ENCODE measurements around the gene TBC1D5.

The TBC1D5 gene

DNA sequence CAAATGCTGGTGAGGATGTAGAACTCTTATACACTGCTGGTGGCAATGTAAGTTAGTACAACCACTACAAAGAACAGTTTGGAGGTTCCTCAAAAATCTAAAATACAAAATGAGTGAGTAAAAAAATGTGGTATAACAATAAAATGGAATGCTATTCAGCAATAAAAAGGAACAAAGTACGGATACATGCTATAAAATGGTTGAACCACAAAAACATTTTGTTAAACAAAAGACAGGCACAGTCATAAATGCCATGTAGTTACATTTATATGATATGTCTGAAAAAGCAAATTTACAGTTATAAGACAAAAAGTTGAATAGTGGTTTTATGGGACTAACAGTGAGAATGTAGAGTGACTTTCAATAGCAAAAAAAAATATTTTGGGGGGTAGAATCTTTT is 285.8 kb downstream of the TBC1D5 start:
- no peak overlapping the region for H3K9ac ChIP-seq (ENCODE audit: insufficient read length)
- H3K36me3 ChIP-seq (ENCODE audit: insufficient read depth, low read length): no peaks in the 10 kb centered on the region
- no peak overlapping the region for H3K4me3 ChIP-seq
- TF ChIP-seq FOXP2 (optimal IDR thresholded peaks at IDR 0.05; ENCODE audit: control extremely low read depth, extremely low read length, insufficient read depth) (no peak), POLR2AphosphoS5 (IDR thresholded peaks at IDR 0.05; ENCODE audit: borderline replicate concordance, low read depth, low read length) (no peak), EZH2 (IDR thresholded peaks at IDR 0.05) (no peak)
- no peaks in the 10 kb centered on the region for H3K9me3 ChIP-seq (ENCODE audit: low read depth, low read length)
- H3K27ac ChIP-seq: no peak overlapping the region
- DNase-seq (ENCODE audit: low read depth, low spot score): no peak

DNA sequence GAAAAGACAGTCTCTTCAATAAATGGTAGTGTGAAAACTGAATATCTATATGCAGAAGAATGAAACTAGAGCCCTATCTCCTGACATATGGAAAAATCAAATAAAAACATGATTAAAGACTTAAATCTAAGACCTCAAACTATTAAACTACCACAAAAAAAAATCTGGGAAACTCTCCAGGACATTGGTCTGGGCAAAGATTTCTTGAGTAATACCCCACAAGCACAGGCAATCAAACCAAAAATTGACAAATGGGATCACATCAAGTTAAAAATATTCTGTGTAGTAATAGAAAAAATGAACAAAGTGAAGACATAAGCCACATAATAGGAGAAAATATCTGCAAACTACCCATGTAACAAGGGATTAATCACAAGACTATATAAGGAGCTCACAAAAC is 286.4 kb downstream of the TBC1D5 start:
- no peak overlapping the region for H3K27ac ChIP-seq
- no peak overlapping the region for H3K9ac ChIP-seq (ENCODE audit: insufficient read length)
- H3K9me3 ChIP-seq (ENCODE audit: low read depth, low read length): no peaks in the 10 kb centered on the region
- no peaks in the 10 kb centered on the region for H3K36me3 ChIP-seq (ENCODE audit: insufficient read depth, low read length)
- DNase-seq (ENCODE audit: low read depth, low spot score): no peak
- TF ChIP-seq POLR2AphosphoS5 (IDR thresholded peaks at IDR 0.05; ENCODE audit: borderline replicate concordance, low read depth, low read length) (no peak), EZH2 (IDR thresholded peaks at IDR 0.05) (no peak), FOXP2 (optimal IDR thresholded peaks at IDR 0.05; ENCODE audit: control extremely low read depth, extremely low read length, insufficient read depth) (no peak)
- H3K4me3 ChIP-seq: no peak overlapping the region

DNA sequence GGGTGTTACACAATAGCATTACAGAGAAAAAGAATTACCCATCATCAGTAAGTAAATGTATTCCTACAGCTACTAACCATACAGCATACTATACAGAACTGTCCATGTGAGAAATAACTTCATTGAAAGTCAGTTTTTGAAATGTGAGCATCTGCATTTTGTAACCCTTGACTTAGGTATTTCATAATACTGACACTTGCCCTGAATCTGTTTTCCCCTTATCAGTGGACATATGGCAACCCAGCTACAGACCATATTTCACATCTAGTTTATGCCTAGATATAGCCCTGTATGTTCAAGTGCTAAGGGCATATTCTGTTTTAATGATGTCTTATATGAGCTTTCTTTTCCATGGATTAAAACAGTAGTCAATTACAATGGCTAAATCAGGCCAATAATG is 297.6 kb downstream of the TBC1D5 start:
- no peak for TF ChIP-seq FOXP2 (optimal IDR thresholded peaks at IDR 0.05; ENCODE audit: control extremely low read depth, extremely low read length, insufficient read depth)
- no peak for TF ChIP-seq EZH2 (IDR thresholded peaks at IDR 0.05)
- TF ChIP-seq POLR2AphosphoS5 (IDR thresholded peaks at IDR 0.05; ENCODE audit: borderline replicate concordance, low read depth, low read length): no peak
- Histone ChIP-seq H3K36me3 (ENCODE audit: insufficient read depth, low read length) (no peaks in the 10 kb centered on the region), H3K4me3 (no peak overlapping the region), H3K9ac (ENCODE audit: insufficient read length) (no peak overlapping the region), H3K9me3 (ENCODE audit: low read depth, low read length) (no peaks in the 10 kb centered on the region), H3K27ac (no peak overlapping the region)
- no peak for DNase-seq (ENCODE audit: low read depth, low spot score)

DNA sequence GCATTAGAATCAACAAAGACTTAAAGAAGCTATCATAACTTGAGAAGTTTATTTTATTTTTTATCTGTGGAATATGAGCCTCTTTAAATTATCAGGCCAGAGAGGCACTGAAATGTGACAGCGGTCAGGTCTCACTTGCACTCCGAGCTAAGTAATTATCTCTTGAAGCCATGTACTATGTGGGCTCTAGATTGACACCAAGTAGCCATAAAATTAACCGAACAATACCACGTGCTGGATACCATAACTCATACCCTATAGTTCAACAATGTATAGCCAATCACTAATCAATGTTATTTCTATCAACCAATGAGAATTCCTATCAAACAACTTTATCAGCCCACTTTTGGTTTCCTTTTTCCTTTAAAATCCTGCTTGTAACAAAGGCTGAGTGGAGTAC is 299.3 kb downstream of the TBC1D5 start:
- H3K9ac ChIP-seq (ENCODE audit: insufficient read length): no peak overlapping the region
- no peak for TF ChIP-seq FOXP2 (optimal IDR thresholded peaks at IDR 0.05; ENCODE audit: control extremely low read depth, extremely low read length, insufficient read depth)
- no peak for TF ChIP-seq EZH2 (IDR thresholded peaks at IDR 0.05)
- TF ChIP-seq POLR2AphosphoS5 (IDR thresholded peaks at IDR 0.05; ENCODE audit: borderline replicate concordance, low read depth, low read length): no peak
- no peak overlapping the region for H3K4me3 ChIP-seq
- no peak for DNase-seq (ENCODE audit: low read depth, low spot score)
- H3K9me3 ChIP-seq (ENCODE audit: low read depth, low read length): no peaks in the 10 kb centered on the region
- H3K27ac ChIP-seq: no peak overlapping the region
- H3K36me3 ChIP-seq (ENCODE audit: insufficient read depth, low read length): no peaks in the 10 kb centered on the region

DNA sequence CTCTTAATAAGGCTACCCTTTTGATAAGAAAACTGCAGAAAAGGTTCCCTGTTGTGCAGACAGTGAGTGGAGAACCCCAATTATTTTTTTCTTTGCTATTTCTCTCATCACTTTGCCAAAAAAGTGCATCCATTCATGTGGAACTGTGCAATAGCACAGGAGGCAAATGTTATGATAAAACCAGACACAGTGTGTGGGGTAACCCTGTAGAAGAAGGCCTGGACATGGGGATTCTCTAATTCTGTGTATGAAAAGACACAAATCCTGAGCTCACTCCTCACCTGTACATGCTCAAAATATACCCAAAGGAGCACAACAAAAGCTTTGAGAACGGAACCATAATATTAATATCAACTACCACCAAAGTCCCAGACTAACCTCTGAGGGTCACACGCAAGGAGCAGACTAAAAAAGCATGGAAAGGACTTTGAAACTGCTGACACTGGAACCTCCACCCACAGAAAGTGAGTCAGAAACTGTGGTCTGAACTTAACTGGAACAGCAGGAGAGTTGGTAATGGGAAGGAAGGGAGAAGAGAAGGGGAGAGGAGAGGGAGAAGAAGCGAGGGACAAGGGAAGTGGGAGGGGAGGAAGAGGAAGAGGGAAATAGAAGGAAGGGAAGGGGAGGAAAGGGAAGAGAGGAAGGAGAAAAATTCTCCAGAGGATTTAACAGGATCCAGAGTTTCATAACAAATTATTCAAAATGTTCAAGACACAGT is 299.9 kb downstream of the TBC1D5 start:
- TF ChIP-seq POLR2AphosphoS5 (IDR thresholded peaks at IDR 0.05; ENCODE audit: borderline replicate concordance, low read depth, low read length): no peak
- no peak for TF ChIP-seq EZH2 (IDR thresholded peaks at IDR 0.05)
- no peak for TF ChIP-seq FOXP2 (optimal IDR thresholded peaks at IDR 0.05; ENCODE audit: control extremely low read depth, extremely low read length, insufficient read depth)
- DNase-seq (ENCODE audit: low read depth, low spot score): no peak
- H3K4me3 ChIP-seq: no peak overlapping the region
- no peak overlapping the region for H3K9ac ChIP-seq (ENCODE audit: insufficient read length)
- no peaks in the 10 kb centered on the region for H3K9me3 ChIP-seq (ENCODE audit: low read depth, low read length)
- no peaks in the 10 kb centered on the region for H3K36me3 ChIP-seq (ENCODE audit: insufficient read depth, low read length)
- no peak overlapping the region for H3K27ac ChIP-seq

DNA sequence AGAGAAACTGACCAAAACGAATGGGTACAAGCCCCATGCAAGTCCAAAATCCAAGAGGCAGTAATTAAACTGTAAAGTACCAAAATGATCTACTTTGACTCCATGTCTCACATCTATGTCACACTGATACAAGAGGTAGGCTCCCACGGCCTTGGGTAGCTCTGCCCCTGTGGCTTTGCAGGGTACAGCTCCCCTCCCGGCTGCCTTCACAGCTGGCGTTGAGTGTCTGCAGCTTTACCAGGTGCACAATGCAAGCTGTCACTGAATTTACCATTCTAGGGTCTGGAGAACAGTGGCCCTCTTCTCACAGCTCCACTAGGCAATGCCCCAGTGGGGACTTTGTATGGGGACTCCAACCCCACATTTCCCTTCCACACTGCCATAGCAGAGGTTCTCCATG is 308.6 kb downstream of the TBC1D5 start:
- no peak for DNase-seq (ENCODE audit: low read depth, low spot score)
- H3K9me3 ChIP-seq (ENCODE audit: low read depth, low read length): no peaks in the 10 kb centered on the region
- no peak overlapping the region for H3K4me3 ChIP-seq
- TF ChIP-seq POLR2AphosphoS5 (IDR thresholded peaks at IDR 0.05; ENCODE audit: borderline replicate concordance, low read depth, low read length): no peak
- no peak for TF ChIP-seq FOXP2 (optimal IDR thresholded peaks at IDR 0.05; ENCODE audit: control extremely low read depth, extremely low read length, insufficient read depth)
- TF ChIP-seq EZH2 (IDR thresholded peaks at IDR 0.05): no peak
- H3K36me3 ChIP-seq (ENCODE audit: insufficient read depth, low read length): no peaks in the 10 kb centered on the region
- H3K9ac ChIP-seq (ENCODE audit: insufficient read length): no peak overlapping the region
- H3K27ac ChIP-seq: no peak overlapping the region

DNA sequence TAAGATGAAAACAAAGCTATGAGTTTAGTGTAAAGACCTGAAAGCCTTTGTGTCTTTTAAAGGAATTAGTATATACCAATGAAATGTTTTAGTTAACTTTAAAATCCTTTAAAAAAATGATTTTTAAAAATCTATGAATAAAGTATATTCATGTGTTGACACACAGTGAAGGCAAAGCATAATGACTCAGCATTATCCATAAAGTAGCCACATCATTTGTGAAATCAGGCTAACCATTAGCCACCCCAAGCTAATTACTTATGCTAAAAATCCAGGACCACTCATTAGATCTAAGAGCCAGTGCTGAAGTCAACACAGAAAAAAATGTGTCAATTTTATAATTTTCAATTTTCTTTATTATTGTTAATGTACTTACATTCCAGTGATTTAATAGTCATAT is 310.2 kb downstream of the TBC1D5 start:
- Histone ChIP-seq H3K4me3 (no peak overlapping the region), H3K9ac (ENCODE audit: insufficient read length) (no peak overlapping the region), H3K36me3 (ENCODE audit: insufficient read depth, low read length) (no peaks in the 10 kb centered on the region), H3K27ac (no peak overlapping the region; the same call in 1 of the 2 replicates), H3K9me3 (ENCODE audit: low read depth, low read length) (no peaks in the 10 kb centered on the region)
- DNase-seq (ENCODE audit: low read depth, low spot score): no peak
- TF ChIP-seq FOXP2 (optimal IDR thresholded peaks at IDR 0.05; ENCODE audit: control extremely low read depth, extremely low read length, insufficient read depth) (no peak), EZH2 (IDR thresholded peaks at IDR 0.05) (no peak), POLR2AphosphoS5 (IDR thresholded peaks at IDR 0.05; ENCODE audit: borderline replicate concordance, low read depth, low read length) (no peak)

DNA sequence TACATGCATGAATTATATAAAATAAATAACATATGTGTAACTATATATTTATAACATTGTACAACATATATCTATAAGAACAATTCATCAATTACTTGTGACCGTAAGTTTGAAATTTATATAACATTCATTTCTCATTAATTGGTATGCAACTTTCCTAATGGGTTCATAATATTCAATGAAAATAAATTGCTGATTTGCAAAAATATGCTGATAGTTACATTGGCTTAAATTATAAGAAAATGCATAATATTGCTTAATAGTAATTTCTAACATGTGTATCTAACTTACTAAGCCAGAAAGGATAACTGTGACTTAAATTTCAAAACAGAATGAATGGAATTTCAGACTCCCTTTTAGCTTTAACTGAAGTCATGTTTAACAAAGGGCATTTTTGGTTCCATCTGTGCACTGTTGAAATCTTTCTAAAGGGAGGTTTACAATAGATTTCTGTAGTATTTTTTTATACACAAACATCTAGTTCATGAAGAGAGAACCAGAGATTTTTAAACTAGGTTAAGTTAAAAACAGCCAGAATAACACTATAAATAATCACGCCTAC is 310.9 kb downstream of the TBC1D5 start:
- TF ChIP-seq EZH2 (IDR thresholded peaks at IDR 0.05) (no peak), FOXP2 (optimal IDR thresholded peaks at IDR 0.05; ENCODE audit: control extremely low read depth, extremely low read length, insufficient read depth) (no peak), POLR2AphosphoS5 (IDR thresholded peaks at IDR 0.05; ENCODE audit: borderline replicate concordance, low read depth, low read length) (no peak)
- peak overlapping the region; percentile 64; the same call in 1 of the 2 replicates for H3K27ac ChIP-seq
- no peak overlapping the region for H3K4me3 ChIP-seq
- H3K36me3 ChIP-seq (ENCODE audit: insufficient read depth, low read length): no peaks in the 10 kb centered on the region
- H3K9me3 ChIP-seq (ENCODE audit: low read depth, low read length): no peaks in the 10 kb centered on the region
- no peak for DNase-seq (ENCODE audit: low read depth, low spot score)
- no peak overlapping the region for H3K9ac ChIP-seq (ENCODE audit: insufficient read length)
